ENCODE data around the gene SLC35F6.

DNA sequence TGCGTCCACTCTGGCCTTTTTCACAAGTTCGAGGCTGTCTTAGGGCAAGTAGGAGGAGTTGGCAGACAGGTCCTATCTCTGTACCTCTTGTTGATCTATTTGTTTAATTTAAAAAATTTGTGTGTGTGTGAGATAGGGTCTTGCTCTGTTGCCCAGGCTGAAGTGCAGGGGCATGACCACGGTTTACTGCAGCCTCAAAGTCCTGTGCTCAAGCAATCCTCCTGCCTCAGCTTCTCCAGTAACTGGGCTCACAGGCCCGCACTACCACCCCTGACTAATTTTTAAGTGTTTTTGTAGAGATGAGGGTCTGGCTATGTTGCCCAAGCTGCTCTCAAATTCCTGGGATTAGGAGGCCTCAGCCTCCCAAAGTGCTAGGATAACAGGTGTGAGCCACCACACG is 4.2 kb upstream of the SLC35F6 start:
- TF ChIP-seq, protein P1, sequence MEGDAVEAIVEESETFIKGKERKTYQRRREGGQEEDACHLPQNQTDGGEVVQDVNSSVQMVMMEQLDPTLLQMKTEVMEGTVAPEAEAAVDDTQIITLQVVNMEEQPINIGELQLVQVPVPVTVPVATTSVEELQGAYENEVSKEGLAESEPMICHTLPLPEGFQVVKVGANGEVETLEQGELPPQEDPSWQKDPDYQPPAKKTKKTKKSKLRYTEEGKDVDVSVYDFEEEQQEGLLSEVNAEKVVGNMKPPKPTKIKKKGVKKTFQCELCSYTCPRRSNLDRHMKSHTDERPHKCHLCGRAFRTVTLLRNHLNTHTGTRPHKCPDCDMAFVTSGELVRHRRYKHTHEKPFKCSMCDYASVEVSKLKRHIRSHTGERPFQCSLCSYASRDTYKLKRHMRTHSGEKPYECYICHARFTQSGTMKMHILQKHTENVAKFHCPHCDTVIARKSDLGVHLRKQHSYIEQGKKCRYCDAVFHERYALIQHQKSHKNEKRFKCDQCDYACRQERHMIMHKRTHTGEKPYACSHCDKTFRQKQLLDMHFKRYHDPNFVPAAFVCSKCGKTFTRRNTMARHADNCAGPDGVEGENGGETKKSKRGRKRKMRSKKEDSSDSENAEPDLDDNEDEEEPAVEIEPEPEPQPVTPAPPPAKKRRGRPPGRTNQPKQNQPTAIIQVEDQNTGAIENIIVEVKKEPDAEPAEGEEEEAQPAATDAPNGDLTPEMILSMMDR (IDR thresholded peaks at IDR 0.05), result no peak
- no peak for TF ChIP-seq POLR2A (IDR thresholded peaks at IDR 0.05)

Measured in ovary (tissue), 3 donors.